ENCODE data around the gene ARHGEF9. TPM values are rescaled to one million over a fixed set of nuclear protein-coding genes. Genes with fewer than 3 reads are reported as not detected.
A peak's percentile ranks its signal among the peaks of the same experiment; 100 is the strongest.
"Not testable (repeated sequence)": the region's sequence is repeated elsewhere in the genome, so short reads cannot be mapped to it uniquely, and the experiment has no call there.

Gene ARHGEF9
- polyA plus RNA-seq (ENCODE audit: insufficient read length in 4 of 4), result 10 to 100 TPM; 25.8 to 39.1 (median 37.1) TPM

DNA sequence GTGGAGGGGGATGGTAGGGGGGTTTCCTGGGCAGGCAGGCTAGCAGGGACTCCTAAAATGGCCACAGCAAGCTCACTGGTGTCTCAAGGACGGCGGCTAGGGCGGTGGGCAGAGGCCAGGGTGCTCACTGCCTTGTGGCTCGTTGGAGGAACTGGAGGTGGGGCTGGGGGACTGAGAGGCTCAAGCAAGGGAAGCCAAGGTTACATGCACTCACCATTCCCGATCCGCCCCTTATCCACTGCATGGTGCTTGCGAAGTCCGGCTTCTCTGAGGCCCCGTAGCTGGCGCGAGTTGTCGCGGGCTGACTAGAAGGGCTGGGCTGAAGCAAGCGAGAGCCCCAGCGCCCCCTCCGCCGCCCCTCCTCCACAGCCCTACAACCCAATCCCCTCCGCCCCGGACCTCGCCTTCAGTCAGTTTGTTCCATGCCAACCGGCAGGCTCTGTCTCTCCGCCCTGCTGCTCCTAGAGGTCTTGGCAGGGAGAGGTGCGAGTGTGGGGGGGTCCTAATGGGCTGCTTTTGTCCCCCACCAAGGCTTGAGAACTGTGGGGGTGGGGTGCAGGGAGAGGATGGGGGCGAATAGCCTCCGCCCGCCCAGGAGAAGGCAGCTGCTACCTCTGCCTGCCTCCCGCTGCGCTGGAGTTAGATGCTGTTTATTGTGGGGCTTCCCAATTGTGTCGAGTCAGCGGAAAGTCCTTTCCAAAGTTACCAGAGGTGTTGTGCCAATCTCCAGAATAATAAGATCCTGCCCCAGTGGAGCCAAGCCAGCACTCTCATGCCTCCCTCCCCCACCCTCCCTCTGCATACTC, at the start of gene ARHGEF9:
ARHGEF9 (minus strand) TSS at position 313 of the 806 bp plus-strand sequence; CDS start at position 244, 69 bp downstream.
- DNase-seq (ENCODE audit: low read depth in 4 of 4, low spot score in 3 of 4), result peak in 1 of 4 donors; percentile 29

DNA sequence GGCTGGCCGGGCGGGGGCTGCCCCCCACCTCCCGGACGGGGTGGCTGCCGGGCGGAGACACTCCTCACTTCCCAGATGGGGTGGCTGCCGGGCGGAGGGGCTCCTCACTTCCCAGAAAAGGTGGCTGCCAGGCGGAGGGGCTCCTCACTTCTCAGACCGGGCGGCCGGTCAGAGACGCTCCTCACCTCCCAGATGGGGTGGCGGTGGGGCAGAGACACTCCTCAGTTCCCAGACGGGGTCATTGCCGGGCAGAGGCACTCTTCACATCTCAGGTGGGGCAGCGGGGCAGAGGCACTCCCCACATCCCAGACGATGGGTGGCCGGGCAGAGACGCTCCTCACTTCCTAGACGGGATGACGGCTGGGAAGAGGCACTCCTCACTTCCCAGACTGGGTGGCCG, 40.4 kb upstream of the ARHGEF9 start:
- DNase-seq (ENCODE audit: low read depth in 4 of 4, low spot score in 3 of 4), result not testable (repeated sequence)

GRCh38 chrX:63818156-63818555, 33.1 kb upstream of the ARHGEF9 start:
- no peak for DNase-seq (ENCODE audit: low read depth in 4 of 4, low spot score in 3 of 4)

DNA sequence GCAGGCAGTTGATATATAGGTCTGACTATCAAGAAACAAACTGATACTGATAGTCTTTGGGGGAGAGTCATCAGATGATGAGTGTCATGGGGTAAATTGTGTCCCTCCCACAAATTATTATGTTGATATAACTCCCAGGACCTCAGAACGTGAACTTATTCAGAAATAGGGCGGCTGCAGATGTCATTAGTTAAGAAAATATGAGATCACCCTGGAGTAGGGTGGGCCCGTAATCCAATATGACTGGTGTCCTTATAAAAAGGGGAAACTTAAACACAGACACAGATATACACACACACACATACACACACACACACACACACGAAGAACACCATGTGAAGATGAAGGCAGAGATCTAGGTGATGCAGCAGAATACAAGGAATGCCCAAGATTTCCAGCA, 32.7 kb upstream of the ARHGEF9 start:
- DNase-seq (ENCODE audit: low read depth in 4 of 4, low spot score in 3 of 4), result no peak

GRCh38 chrX:63812823-63813222, 27.8 kb upstream of the ARHGEF9 start:
- DNase-seq (ENCODE audit: low read depth in 4 of 4, low spot score in 3 of 4), result no peak

DNA sequence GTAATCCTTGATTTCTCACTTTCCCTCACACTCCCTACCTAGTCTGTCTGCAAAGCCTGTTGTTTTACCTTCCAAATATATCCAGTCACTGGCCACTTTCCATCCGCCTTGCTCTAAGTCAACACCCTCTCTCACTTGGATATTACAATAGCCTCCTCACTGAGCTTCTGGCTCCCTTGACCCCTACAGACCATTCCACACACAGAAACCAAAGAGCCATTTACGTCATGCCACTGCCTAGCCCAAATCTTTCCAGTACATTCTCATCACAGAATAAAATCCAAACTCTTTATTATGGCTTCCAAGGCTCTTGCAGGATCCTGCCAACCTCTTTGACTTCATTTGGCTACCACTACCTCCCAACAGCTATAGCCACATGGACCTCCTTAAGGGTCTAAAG, 25.7 kb upstream of the ARHGEF9 start:
- DNase-seq (ENCODE audit: low read depth in 4 of 4, low spot score in 3 of 4), result no peak

DNA sequence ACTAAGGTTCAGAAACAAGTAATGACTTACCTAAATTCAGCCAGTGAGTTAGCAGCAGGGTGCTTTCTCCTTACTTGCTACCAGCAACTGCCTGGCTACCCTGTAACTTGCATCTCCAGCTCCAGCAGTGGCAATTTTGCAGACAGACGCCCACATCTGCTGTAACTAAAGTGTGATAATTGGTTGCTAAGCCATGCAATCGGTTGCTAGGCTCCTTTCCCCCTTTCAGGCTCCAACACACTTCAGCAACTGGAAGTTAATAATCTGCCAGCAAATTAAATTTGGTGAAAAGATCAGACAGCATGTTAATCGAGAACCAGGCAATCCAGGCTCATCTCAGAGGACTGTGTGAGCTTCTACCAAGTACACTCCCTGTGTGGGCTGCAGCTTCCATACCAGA, 24.2 kb upstream of the ARHGEF9 start:
- DNase-seq (ENCODE audit: low read depth in 4 of 4, low spot score in 3 of 4), result no peak

GRCh38 chrX:63795406-63795805, 10.4 kb upstream of the ARHGEF9 start:
- not testable (repeated sequence) for DNase-seq (ENCODE audit: low read depth in 4 of 4, low spot score in 3 of 4)

DNA sequence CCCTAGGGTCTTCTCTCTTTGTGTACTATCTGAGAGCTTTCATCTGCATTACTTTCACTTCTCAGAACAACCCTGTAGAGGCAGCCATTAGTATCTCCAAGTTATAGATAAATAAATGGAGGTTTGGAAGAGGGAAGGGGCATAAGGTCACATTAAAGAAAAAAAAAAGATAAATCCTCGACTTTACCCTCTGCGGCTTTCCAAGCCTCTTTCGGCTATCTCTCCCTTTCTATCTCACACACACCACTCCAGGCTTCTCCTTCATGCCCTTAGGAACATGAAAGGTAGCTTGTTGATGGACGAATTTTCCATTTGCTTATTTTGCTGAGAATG, 660 bp upstream of the ARHGEF9 start:
- no peak for DNase-seq (ENCODE audit: low read depth in 4 of 4, low spot score in 3 of 4)

- DNase-seq (ENCODE audit: low read depth in 4 of 4, low spot score in 3 of 4), result no peak
Observed at GRCh38 chrX:63784346-63784901, 590 bp downstream of the ARHGEF9 start.

DNA sequence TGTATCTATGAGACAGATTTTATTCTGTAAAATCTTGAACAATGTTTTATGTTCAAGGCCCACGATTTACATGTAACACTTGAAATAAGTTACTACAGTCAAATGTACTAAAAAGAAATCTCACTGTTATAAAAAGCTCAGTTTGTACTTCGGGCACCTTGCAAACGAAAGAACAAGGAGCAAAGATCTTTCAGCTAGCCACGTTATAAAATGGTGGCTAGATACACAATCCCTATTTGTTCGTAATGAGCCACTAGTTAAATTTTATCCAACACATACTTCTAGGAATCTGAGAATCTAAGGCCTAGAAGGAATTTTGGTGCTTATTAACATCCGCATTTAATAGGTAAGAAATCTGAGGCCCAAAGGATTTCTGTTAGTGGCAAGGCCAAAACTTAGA, 2.5 kb downstream of the ARHGEF9 start:
- DNase-seq (ENCODE audit: low read depth in 4 of 4, low spot score in 3 of 4), result no peak

DNA sequence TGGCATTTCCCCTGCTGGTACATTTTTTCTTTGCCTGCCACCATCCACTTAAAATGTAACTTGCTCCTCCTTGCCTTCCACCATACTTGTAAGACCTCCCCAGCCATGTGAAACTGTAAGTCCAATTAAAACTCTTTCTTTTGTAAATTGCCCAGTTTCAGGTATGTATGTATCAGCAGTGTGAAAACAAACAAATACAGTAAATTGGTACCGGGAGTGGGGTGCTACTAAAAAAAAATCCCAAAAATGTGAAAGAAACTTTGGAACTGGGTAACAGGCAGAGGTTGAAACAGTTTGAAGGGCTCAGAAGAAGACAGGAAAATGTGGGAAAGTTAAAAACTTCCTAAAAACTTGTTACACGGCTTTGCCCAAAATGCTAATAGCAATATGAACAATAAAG, 16.3 kb downstream of the ARHGEF9 start:
- DNase-seq (ENCODE audit: low read depth in 4 of 4, low spot score in 3 of 4), result no peak

DNA sequence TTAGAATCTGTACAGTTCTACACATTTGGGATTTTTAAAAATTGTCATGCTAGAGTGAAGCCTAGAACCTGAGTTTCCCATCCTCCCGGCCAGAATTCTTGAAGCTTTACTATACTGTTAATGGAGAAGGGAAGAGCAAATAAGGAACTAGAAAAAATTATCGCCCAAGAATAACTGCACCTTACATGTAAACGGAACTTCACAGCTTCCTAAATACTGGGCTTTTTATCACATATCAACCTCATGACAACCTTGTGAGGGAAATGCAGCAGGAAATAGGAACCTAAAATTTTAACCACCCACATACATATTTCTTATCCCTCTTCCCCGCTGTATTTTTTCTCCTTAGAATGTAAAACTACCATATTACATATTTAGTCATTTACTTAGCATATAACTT, 19.3 kb downstream of the ARHGEF9 start:
- DNase-seq (ENCODE audit: low read depth in 4 of 4, low spot score in 3 of 4), result no peak

DNA sequence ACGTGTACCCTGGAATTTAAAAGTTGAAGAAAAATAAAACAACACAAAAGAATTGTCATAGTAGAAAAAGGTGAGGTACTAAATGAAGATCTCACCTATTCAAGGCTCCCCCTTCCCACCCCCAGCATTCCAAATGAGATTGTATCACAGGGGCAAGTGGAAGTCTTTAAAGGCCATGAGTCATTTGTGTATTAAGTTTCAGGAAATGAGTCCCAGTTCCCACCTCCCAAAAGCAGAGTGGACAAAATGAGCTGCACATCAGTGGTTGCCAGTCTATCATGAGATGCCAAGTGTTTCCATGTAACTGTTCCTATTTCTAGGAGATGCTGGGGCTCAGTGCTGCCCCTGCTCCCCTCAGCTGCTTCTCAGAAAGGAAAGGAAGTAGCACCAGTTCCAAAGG, 20.1 kb downstream of the ARHGEF9 start:
- DNase-seq (ENCODE audit: low read depth in 4 of 4, low spot score in 3 of 4), result no peak

- no peak for DNase-seq (ENCODE audit: low read depth in 4 of 4, low spot score in 3 of 4)
Observed at GRCh38 chrX:63761639-63762038, 23.4 kb downstream of the ARHGEF9 start.

DNA sequence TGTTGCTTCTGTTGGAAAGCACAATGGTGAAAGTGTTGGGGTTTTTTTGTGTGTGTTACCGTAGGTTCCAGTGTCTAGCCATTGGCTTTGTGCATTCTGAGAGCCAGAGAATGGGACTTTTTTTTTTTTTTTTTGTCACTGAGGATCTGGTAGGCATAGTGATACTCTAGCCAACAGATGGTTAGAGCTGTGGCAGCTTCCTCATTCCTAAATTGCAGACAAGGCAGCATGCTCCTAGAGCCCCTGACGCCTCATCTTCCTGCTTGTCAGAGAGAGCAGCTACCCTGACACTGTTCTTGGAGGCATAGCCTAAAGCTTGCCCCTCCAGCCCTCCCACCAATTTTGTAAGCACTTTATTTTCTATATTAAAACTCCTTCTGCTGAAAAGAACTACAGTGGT, 27.0 kb downstream of the ARHGEF9 start:
- DNase-seq (ENCODE audit: low read depth in 4 of 4, low spot score in 3 of 4), result no peak

GRCh38 chrX:63755892-63756291, 29.1 kb downstream of the ARHGEF9 start:
- no peak for DNase-seq (ENCODE audit: low read depth in 4 of 4, low spot score in 3 of 4)

- DNase-seq (ENCODE audit: low read depth in 4 of 4, low spot score in 3 of 4), result peak; percentile 71 to 79 (median 76)
Observed at GRCh38 chrX:63754860-63755579, 30.0 kb downstream of the ARHGEF9 start.

- peak in 2 of 4 donors; percentile 9 to 23 for DNase-seq (ENCODE audit: low read depth in 4 of 4, low spot score in 3 of 4)
Observed at GRCh38 chrX:63754136-63754859, 30.7 kb downstream of the ARHGEF9 start.

DNA sequence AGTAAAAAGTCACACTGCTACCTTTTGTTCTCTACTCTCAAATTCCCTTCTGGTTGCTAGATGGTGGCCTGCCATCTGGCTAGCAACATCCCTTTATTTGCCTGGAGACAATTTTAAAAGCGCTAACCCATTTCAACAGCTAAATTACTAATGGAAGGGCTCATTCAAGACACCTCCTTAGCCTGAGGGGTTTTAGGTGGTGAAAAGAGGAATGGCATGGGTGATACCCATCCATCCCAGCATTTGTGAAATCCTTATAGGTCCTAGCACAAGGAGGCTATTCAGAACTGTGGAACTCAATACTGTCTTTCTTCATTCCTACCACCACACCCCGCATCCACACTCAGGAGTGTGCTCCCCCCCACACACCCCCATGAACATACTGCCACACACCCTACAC, 33.5 kb downstream of the ARHGEF9 start:
- no peak for DNase-seq (ENCODE audit: low read depth in 4 of 4, low spot score in 3 of 4)

- DNase-seq (ENCODE audit: low read depth in 4 of 4, low spot score in 3 of 4), result no peak
Observed at GRCh38 chrX:63750811-63751210, 34.2 kb downstream of the ARHGEF9 start.

All from left renal pelvis (tissue), 4 donors.